H1 (cell line): Measurements from ENCODE around the gene HOXB13. TPM values are rescaled to one million over a fixed set of nuclear protein-coding genes. Genes with fewer than 3 reads are reported as not detected.

Experiments used
- SIX5 ChIP-seq: IDR thresholded peaks from 2 replicates; pipeline ENCODE4 v1.6.1; 2011; ENCODE audit warnings: mild to moderate bottlenecking, low read depth, low read length
- SP2 ChIP-seq: IDR thresholded peaks from 2 replicates; pipeline ENCODE4 v1.6.1; 2012; ENCODE audit warnings: mild to moderate bottlenecking, low read length, inconsistent platforms
- YY1 ChIP-seq: IDR thresholded peaks from 2 replicates; pipeline ENCODE4 v1.6.1; 2011; ENCODE audit warnings: low read depth, mild to moderate bottlenecking, low read length
- polyA plus RNA-seq, 7 experiments: library from polyadenylated mRNA; depleted of rRNA in 3 of 7; stranded (reverse) in 5 of 7; unstranded in 2 of 7; fragments of >200 nt in 5 of 7; fragments of 200-250 nt in 2 of 7; gene quantifications; 1 replicate in 5 of 7; 2 replicates in 1 of 7; 4 replicates in 1 of 7; pipeline versions ENCODE4 v1.2.1 to v1.2.3, GENCODE V29; 2011 to 2013; ENCODE audit warnings: missing spikeins in 2 of 7, mixed read lengths in 2 of 7
- total RNA-seq: library from RNA; stranded (reverse); fragmentation: NEBNext Ultra II Directional; extraction: Animal tissue kit (Norgen Biotek cat#: 25700); gene quantifications from 2 replicates; pipeline ENCODE4 v1.2.1, GENCODE V29; 2021

HOXB13 gene
- total and polyA plus RNA-seq, 2 of the 8 experiments (the other 6 are each of a cell fraction or from before 2014, with no cell fraction given) = not detected

DNA sequence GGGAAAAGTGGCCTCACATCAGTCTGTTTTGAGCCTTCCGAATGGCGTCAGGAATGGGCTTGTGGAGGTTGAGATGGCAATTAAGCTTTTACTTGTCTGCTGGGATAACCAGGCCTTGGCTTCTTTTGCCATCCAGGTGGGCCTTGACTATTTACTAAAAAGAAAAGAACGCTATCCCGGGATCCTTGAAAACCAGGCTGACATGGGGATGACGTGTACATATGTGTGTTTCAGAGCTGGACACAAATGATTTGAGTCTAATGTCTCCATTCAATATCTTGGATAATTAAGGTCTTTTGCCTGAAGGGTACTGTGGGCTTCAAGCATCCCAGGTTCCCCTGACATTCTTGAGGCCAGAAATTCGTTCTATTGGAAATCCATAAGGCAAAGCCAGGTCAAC is 32.6 kb upstream of the HOXB13 start (continued):
- TF ChIP-seq SIX5 (no peak), YY1 (no peak), SP2 (no peak)
